NCI-H2029 treated with DMSO at 0.1 percent for 48 hours (cell line): ENCODE data around the gene TLR7.

Source experiments
- DNase-seq: peaks from one replicate; lab custom pipeline; 2025; lab: John Stamatoyannopoulos, UW

Gene TLR7

GRCh38 chrX:12930150-12930549, 63.3 kb downstream of the TLR7 start:
- DNase-seq: no peak

- no peak for DNase-seq
Measured at GRCh38 chrX:12932244-12932643, 65.4 kb downstream of the TLR7 start.

- no peak for DNase-seq
Measured at GRCh38 chrX:12934850-12935249, 68.0 kb downstream of the TLR7 start.

GRCh38 chrX:12936947-12937346, 70.1 kb downstream of the TLR7 start:
- no peak for DNase-seq
